ENCODE measurements around the gene HIBADH. TPM values are rescaled to one million over a fixed set of nuclear protein-coding genes. Genes with fewer than 3 reads are reported as not detected.

The HIBADH gene
- total and polyA plus RNA-seq, 2 donors (not counting 3 experiments of a cell fraction or from before 2014, with no cell fraction given): 22.6 to 30.5 TPM

DNA sequence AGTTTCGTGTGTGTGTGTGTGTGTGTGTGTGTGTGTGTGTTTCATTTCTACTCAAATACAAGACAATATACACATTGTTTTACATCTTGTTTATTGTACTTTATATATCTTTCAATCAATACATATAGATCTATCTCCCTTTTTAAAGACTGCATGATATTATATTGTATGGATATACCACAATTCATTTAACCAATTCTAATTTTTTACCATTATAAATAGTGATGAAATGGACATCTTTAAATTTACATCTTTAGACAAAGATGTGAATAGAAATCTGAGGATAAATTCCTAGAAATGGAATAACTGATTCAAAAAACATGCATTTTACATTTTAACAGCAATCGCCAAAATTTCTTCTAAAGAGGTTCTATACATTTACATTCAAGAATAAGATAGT is 23.2 kb upstream of the HIBADH start:
- Histone ChIP-seq H3K9me1 (replicated peaks; ENCODE audit: control insufficient read depth, extremely low read depth, insufficient read depth, low read length) (no peaks in the 10 kb centered on the region), H3K9me3 (replicated peaks; ENCODE audit: control insufficient read depth, insufficient read depth, low read length) (no peaks in the 10 kb centered on the region), H3K4me1 (ENCODE audit: control insufficient read depth, extremely low read depth, insufficient read depth, low read length) (peaks cover 10% of the 10 kb centered on the region), H3K9ac (replicated peaks; ENCODE audit: extremely low read depth, insufficient read depth, low read length) (no peak overlapping the region), H3K36me3 (ENCODE audit: control insufficient read depth in 2 of 2, extremely low read depth in 1 of 2, insufficient read depth in 2 of 2, low read length in 2 of 2) (no peaks in the 10 kb centered on the region), H3K27me3 (ENCODE audit: control insufficient read depth in 2 of 2, insufficient read depth in 2 of 2, low read length in 2 of 2) (no peaks in the 10 kb centered on the region), H4K20me1 (replicated peaks; ENCODE audit: control insufficient read depth, extremely low read depth, insufficient read depth, low read length) (no peaks in the 10 kb centered on the region), H2AFZ (ENCODE audit: low read depth, low read length) (no peak overlapping the region), H3K4me2 (ENCODE audit: insufficient read depth, low read length) (peak overlapping the region; percentile 11), H3K4me3 (replicated peaks in 1 of 3; ENCODE audit: insufficient read depth in 1 of 3, low read depth in 1 of 3, low read length in 3 of 3) (no peak overlapping the region), H3K27ac (ENCODE audit: insufficient read depth, low read depth, low read length) (no peak overlapping the region), H3K79me2 (ENCODE audit: control insufficient read depth, insufficient read depth, low read length) (no peaks in the 10 kb centered on the region)
- no peak for TF ChIP-seq MAX (IDR thresholded peaks at IDR 0.05; ENCODE audit: insufficient read depth, insufficient read length)
- TF ChIP-seq EZH2 (IDR thresholded peaks at IDR 0.05; ENCODE audit: borderline replicate concordance, low read depth, low read length, severe bottlenecking): no peak
- TF ChIP-seq JUN (IDR thresholded peaks at IDR 0.05; ENCODE audit: borderline replicate concordance, insufficient read depth, insufficient read length, low read depth): no peak
- TF ChIP-seq MYC (IDR thresholded peaks at IDR 0.05; ENCODE audit: low read depth, low read length): no peak
- TF ChIP-seq CTCF (IDR thresholded peaks at IDR 0.05; ENCODE audit: extremely low read depth in 1 of 2, insufficient read depth in 1 of 2, low read depth in 1 of 2, low read length in 2 of 2): no peak
- no peak for TF ChIP-seq GATA2 (IDR thresholded peaks at IDR 0.05; ENCODE audit: insufficient read depth, insufficient read length, low read depth, low read length)
- TF ChIP-seq POLR2AphosphoS5 (IDR thresholded peaks at IDR 0.05; ENCODE audit: insufficient read depth, low read depth, low read length): no peak
- no peak for TF ChIP-seq FOS (IDR thresholded peaks at IDR 0.05; ENCODE audit: borderline replicate concordance, insufficient read depth, low read length)
- TF ChIP-seq POLR2A (IDR thresholded peaks at IDR 0.05; ENCODE audit: low read depth, low read length): no peak
- BruUV-seq (replicated peaks): no TSS peak
- peak; percentile 33 for FAIRE-seq
- intact Hi-C loops (cut with micrococcal nuclease): loop anchor here (5.0 kb wide), 1 partner anchor 411 kb away; no protein-coding TSS in a partner anchor
- ChIA-PET CTCF (interaction anchor here (0.6 to 1.8 kb wide), 9 partner anchors 8 to 490 kb away, joined by 3 to 11 read pairs (median 5); partner anchors contain the start of gene HIBADH), POLR2A (interaction anchor here (0.6 kb wide), 1 partner anchor 95 kb away, joined by 3 read pairs; no protein-coding TSS in a partner anchor)
- dilution Hi-C loops (cut with MboI; ENCODE audit: extremely low pct_ligation_motif_present, low sequenced_read_pairs): no loop called here
- DNase-seq (ENCODE audit: low read depth, low spot score): no peak

Data from endothelial cell of umbilical vein (primary cell).